NCI-H1930 (cell line): Measurements from ENCODE around the gene UQCC5.

Source experiments
- DNase-seq, 2 experiments: peaks; one replicate each; lab custom pipeline; 2025; lab: John Stamatoyannopoulos, UW

The UQCC5 gene

DNA sequence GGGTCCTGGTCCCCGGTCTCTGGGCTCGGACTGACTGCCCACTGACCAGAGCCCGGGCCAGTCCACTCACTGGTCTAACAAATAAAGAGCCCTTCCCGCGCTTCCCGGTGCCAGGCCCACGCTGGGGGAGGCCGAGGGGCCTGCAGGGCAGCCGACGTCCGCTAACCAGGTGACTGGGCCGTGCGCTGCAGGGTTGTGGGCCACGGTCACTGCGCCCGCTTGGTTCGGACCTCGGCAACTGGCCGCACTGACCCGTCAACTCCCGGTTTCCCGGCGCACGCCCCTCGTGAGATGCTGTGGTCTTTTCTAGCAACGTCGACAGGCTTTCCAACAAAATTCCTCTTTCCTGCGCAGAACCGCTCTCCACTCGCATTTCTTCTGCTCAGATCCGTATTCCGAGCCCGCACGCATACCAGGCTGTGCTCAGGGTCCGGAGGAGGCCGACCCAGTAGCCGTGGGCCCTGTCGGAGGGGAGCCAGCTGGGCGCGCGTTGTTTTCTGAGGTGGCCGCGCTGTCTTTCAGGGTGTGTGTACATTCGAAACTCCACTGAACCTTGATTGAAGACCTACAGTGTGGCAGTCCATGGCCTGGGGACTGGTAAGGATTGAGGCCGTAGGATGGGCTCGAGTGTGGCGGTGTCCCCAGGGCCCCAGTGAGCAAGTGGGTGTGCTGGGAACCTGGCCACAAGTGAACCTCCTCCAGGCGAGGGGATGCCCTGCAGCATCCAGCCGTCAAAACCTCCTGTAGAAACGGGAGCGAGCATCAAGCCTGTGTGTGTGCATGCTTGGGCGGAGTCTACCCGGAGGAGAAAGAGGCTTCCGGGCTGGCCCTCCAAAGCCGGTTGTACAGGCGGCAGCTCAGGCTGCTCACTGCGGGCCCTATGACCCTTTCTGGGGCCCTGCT, 1.9 kb upstream of the UQCC5 start:
- DNase-seq: no peak

GRCh38 chr3:52535411-52536111, 844 bp upstream of the UQCC5 start:
- DNase-seq: no peak

- DNase-seq: no peak
Observed at GRCh38 chr3:52536112-52536368, 365 bp upstream of the UQCC5 start.

GRCh38 chr3:52537165-52537620, 788 bp downstream of the UQCC5 start:
- DNase-seq: no peak

DNA sequence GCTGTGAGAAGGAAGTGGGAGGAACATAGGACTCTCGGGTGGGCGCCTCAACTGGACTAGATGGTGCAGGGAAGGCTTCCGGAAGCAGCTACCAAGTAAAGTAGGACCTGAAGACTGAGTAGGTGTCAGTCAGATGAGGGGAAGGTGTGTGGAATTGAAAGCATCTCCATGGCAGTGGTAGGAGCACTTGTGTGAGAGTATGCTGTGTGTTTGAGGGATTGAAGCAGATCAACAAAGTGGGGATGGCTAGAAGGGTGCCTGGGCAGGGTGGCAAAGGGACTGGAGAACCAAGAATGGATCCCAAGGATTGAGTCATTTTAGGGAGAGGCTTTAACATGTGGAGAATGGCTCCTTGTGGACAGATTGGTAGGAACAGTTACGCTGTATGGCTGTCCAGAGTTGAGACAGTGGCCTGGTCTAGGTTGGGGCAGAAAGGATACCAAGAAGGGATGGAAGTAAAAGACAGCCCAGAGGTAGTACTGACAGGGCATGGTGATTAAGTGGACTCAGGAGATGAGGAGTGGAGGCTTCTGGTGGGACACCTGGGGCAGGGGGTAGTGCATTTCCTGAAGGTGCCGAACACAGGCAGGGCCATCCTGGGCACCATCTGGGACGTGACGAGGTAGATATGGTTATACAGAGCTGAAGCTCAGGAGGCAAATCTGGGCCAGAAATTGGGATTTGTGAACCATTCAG, 1.5 kb downstream of the UQCC5 start:
- DNase-seq: no peak

- DNase-seq: no peak
Observed at GRCh38 chr3:52539010-52539653, 2.7 kb downstream of the UQCC5 start.

DNA sequence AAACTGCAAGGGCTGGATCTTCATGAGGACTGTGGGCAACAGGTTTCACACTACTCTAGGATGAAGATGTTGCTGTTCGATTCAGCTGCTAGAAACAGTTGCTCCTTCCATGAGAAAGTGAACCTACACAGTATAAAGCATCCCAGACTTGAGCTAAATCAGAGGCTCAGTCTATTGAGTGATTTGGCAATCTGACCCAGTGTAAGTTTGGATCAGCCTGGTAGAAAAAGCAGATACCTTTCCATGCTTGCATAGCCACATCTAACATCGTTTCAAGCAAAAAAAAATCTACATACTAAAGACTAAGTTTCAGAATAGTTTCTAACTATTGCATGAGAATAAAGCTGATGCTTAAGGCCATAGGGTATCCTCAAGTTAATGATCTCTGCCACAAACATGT, 4.6 kb downstream of the UQCC5 start:
- DNase-seq: no peak

DNA sequence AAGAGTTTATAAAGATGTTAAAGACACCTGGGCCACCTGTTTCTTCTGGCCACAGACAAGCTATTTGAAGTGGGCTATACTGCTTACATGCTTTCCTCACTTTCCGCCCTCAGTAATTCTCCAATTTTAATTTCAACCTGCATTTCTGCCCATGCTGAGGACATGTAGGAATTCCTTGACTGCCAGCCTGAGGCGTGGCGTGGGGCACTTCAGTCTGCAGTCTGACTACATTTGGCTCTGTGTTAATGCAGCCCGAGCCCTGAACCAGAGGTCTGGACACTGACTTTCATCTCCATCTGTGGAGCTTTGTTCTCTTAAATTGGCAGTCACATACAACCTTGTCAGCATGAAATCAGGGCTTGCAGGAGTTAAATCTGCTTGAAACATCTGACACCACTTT, 8.5 kb downstream of the UQCC5 start:
- DNase-seq: no peak

- DNase-seq: no peak
Observed at GRCh38 chr3:52546111-52546901, 9.9 kb downstream of the UQCC5 start.

DNA sequence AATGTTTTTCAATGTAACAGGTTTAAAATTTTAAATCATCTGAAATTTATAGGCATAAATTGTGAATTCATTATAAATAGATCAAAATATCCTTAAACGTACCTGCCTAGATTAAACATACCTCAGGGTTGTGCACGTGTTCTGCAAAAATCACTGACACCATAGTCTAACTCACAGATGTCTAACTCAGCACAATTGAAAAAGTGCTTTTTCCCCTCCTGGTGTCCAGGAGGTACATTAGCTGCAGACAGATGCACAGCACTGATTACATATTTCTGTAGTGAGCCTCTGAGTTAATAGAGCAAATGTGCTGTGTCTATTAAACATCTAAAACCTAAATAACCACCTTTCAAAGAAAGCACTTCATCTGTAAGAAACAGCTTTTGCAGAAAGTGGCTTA, 10.7 kb downstream of the UQCC5 start:
- no peak for DNase-seq

- no peak for DNase-seq
Observed at GRCh38 chr3:52551118-52551517, 14.7 kb downstream of the UQCC5 start.

GRCh38 chr3:52552089-52552488, 15.7 kb downstream of the UQCC5 start:
- no peak for DNase-seq

DNA sequence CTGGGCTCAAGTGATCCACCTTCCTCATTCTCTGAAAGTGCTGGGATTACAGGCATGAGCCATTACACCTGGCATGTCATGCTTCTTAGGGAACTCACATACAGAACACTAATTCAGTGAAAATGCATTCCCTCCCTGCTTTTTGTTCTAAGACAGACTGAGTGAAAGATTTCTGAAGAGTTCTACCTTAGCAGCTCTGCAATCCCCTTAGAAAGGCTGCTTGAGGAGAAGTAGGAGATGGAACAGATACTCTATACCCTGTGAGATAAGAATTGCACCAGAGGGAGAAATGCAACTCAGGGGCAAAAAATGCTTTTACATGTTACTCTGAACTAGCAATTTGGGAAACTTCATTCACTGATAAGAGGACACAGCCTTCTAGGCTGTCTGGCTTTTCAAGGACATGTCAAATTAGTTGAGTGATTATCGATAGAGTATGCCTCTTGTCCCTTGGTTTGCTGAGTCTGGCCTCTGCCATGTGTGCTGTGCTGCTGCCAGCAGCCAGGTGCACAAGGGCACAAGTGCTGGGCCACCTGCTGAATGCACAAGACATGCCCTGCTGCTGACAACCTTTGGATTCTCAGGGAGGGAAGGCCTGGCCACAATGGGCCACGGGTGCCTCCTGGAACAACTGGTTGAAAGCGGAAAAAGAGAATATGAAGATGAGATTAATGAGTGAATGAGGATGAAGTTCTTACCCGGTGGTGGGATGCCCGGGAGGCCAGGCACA, 17.8 kb downstream of the UQCC5 start:
- no peak for DNase-seq

- no peak for DNase-seq
Observed at GRCh38 chr3:52555056-52555455, 18.7 kb downstream of the UQCC5 start.

DNA sequence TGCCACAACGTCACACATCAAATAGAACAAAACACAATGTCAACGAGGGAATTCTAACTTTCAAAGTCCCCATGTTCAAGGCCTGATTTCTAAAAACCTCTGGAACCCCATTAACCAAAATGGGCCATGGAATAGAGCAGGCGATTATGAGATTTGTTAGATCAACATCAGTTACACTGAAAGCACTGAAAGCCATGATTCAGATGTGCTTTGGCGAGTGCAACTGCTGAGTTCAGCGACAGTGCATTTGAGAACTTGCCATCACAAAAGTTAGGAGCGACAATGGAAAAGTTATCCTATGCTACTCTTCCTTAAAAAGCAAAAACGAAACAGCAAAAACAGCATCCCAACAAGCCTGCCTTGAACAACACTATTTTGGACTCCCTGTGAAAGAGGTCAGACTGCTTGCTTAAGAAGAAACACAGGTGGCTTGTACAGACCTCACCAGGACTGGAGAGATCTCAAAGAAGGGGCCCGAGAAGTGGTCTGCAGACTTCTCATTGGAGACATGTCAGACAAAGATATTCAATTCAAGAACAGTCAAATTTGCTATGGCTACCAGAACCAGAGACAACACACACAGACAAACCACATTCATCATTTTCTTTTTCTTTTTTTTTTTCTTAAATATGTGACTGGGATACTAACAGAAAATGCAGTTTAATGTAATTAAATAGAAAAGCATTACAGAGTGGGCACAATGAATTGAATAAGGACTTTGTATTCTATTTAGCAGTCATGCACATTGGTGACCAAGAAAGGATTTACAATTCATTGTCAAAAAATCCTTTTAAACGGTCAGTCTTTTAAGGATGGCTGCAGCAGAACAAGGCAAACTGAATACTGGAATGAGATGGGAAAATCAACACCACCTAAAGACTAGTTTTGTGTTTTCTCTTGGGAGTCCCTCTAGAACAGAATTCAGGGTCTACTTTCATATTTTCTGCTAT, 20.9 kb downstream of the UQCC5 start:
- no peak for DNase-seq

GRCh38 chr3:52558436-52558835, 22.0 kb downstream of the UQCC5 start:
- DNase-seq: no peak

- no peak for DNase-seq
Observed at GRCh38 chr3:52561028-52561747, 24.8 kb downstream of the UQCC5 start.

DNA sequence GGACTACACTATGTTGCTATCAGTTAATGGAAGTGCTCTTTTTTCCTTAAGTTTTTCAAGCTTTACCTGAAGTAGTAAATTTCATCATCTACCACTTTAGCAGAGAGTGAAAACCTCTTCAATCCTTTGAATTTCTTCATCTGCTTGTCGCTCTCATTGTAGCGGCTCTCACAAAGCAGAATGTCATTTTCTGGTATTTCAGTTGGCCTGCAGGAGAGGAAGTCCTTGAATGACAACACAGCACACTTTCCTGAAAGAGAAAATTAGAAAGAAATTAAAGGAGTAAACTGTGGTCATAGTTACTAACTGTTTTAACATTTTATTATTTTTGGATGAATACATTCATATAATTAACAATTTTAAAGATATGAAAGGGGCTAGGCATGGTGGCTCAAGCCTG, 27.6 kb downstream of the UQCC5 start:
- no peak for DNase-seq

DNA sequence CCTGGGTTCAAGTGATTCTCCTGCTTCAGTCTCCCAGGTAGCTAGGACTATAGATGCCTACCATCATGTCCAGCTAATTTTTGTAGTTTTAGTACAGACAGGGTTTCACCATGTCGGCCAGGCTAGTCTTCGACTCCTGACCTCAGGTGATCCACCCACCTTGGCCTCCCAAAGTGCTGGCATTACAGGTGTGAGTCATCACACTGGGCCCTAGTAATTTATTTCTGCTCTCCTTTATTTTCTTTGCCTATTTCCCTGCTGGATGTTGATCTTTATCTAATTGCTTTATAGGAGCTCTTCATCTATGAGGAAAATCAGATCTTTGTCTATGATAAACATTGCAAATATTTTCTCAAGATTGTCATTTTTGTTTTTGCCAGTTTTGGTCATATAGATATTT, 31.7 kb downstream of the UQCC5 start:
- no peak for DNase-seq
